Endodermal cell (in vitro differentiated cells): ENCODE data around the gene FAM181B. TPM values are rescaled to one million over a fixed set of nuclear protein-coding genes. Genes with fewer than 3 reads are reported as not detected.
A peak's percentile ranks its signal among the peaks of the same experiment; 100 is the strongest.

Source experiments
- DNase-seq: peaks from one replicate; pipeline ENCODE4 v3.0.0-alpha.2; 2017
- H3K27ac ChIP-seq: 2 replicates; pipeline ENCODE4 v1.5.1; 2013; ENCODE audit warnings: mild to moderate bottlenecking, low read depth, low read length, moderate library complexity
- H3K27me3 ChIP-seq: 2 replicates; pipeline ENCODE4 v1.6.1; 2013; ENCODE audit warnings: mild to moderate bottlenecking, low read length, moderate library complexity; ENCODE audit not compliant: insufficient read depth, control insufficient read depth, poor library complexity, severe bottlenecking
- H3K36me3 ChIP-seq: 2 replicates; pipeline ENCODE4 v1.7.0; 2013; ENCODE audit warnings: mild to moderate bottlenecking, low read length, moderate library complexity; ENCODE audit not compliant: control insufficient read depth, insufficient read depth
- H3K4me1 ChIP-seq: one replicate; pipeline ENCODE4 v1.7.0; 2013; ENCODE audit warnings: low read length; ENCODE audit not compliant: control insufficient read depth, insufficient read depth
- H3K4me3 ChIP-seq: 2 replicates; pipeline ENCODE4 v1.5.1; 2013; ENCODE audit warnings: mild to moderate bottlenecking, low read length, moderate library complexity
- H3K9ac ChIP-seq: 2 replicates; pipeline ENCODE4 v1.6.1; 2013; ENCODE audit warnings: mild to moderate bottlenecking, low read length, moderate library complexity; ENCODE audit not compliant: poor library complexity, severe bottlenecking; ENCODE audit errors: extremely low read depth
- H3K9me3 ChIP-seq: 2 replicates; pipeline ENCODE4 v1.6.1; 2013; ENCODE audit warnings: mild to moderate bottlenecking, low read length, moderate library complexity; ENCODE audit not compliant: control insufficient read depth
- H3K27ac Mint-ChIP-seq: 2 replicates; pipeline ENCODE4 v1.8.0; 2020; ENCODE audit warnings: mixed read lengths
- H3K27me3 Mint-ChIP-seq: 2 replicates; pipeline ENCODE4 v1.8.0; 2021; ENCODE audit warnings: mild to moderate bottlenecking, mixed read lengths; ENCODE audit not compliant: insufficient read depth
- H3K36me3 Mint-ChIP-seq: 2 replicates; pipeline ENCODE4 v1.8.0; 2020; ENCODE audit warnings: low read depth, mixed read lengths
- H3K4me1 Mint-ChIP-seq: 2 replicates; pipeline ENCODE4 v1.8.0; 2020; ENCODE audit warnings: mixed read lengths
- H3K4me3 Mint-ChIP-seq: 2 replicates; pipeline ENCODE4 v1.8.0; 2020; ENCODE audit warnings: mild to moderate bottlenecking, moderate library complexity, mixed read lengths
- H3K9me3 Mint-ChIP-seq: 2 replicates; pipeline ENCODE4 v1.8.0; 2020; ENCODE audit warnings: mild to moderate bottlenecking, mixed read lengths
- WGBS, 2 experiments: methylation state at CpG; one replicate each; pipeline versions ENCODE4 v1.1.5 to v1.1.7; 2013; ENCODE audit warnings: missing lambda C conversion rate in 2 of 2, mixed read lengths in 1 of 2; ENCODE audit not compliant: insufficient coverage in 1 of 2, insufficient read length in 1 of 2; 5-methylcytosine and 5-hydroxymethylcytosine counted together
- total RNA-seq, 2 donors: library from RNA; stranded (reverse); fragmentation: NEBNext Ultra II Directional in 1 of 2; extraction: Animal tissue kit (Norgen Biotek cat#: 25700) in 1 of 2; gene quantifications; 2 replicates in 1 of 2; 3 replicates in 1 of 2; pipeline ENCODE4 v1.2.1, GENCODE V29; 2021
- TF ChIP-seq, protein P1 (sequence below): fragments of 200-600 bp; sonication (generic); conservative IDR thresholded peaks from 2 replicates; pipeline ENCODE4 v1.5.0; 2021; ENCODE audit warnings: antibody characterized with exemption, mild to moderate bottlenecking

FAM181B gene
- total RNA-seq, 2 donors from 2014 or later: 1.5 to 4.7 TPM

GRCh38 chr11:82763167-82763566, 29.5 kb upstream of the FAM181B start:
- DNase-seq: no peak
- no peak overlapping the region for H3K4me3 Mint-ChIP-seq
- H3K4me1 Mint-ChIP-seq: no peaks in the 10 kb centered on the region
- H3K9me3 ChIP-seq: no peaks in the 10 kb centered on the region
- H3K36me3 ChIP-seq: no peaks in the 10 kb centered on the region
- no peaks in the 10 kb centered on the region for H3K36me3 Mint-ChIP-seq
- H3K27me3 ChIP-seq: no peaks in the 10 kb centered on the region
- H3K9ac ChIP-seq: no peak overlapping the region
- H3K9me3 Mint-ChIP-seq: no peaks in the 10 kb centered on the region
- H3K4me1 ChIP-seq: peaks cover under 1% of the 10 kb centered on the region
- TF ChIP-seq, protein P1, sequence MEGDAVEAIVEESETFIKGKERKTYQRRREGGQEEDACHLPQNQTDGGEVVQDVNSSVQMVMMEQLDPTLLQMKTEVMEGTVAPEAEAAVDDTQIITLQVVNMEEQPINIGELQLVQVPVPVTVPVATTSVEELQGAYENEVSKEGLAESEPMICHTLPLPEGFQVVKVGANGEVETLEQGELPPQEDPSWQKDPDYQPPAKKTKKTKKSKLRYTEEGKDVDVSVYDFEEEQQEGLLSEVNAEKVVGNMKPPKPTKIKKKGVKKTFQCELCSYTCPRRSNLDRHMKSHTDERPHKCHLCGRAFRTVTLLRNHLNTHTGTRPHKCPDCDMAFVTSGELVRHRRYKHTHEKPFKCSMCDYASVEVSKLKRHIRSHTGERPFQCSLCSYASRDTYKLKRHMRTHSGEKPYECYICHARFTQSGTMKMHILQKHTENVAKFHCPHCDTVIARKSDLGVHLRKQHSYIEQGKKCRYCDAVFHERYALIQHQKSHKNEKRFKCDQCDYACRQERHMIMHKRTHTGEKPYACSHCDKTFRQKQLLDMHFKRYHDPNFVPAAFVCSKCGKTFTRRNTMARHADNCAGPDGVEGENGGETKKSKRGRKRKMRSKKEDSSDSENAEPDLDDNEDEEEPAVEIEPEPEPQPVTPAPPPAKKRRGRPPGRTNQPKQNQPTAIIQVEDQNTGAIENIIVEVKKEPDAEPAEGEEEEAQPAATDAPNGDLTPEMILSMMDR: no peak
- H3K27me3 Mint-ChIP-seq: peaks cover 4% of the 10 kb centered on the region
- H3K4me3 ChIP-seq: no peak overlapping the region
- H3K27ac ChIP-seq: no peak overlapping the region
- WGBS, 2 experiments: 91% methylated on average over 1 of the region's 1 CpG; no CpG with 5 or more reads in 1 of the 2 experiments
- no peak overlapping the region for H3K27ac Mint-ChIP-seq

DNA sequence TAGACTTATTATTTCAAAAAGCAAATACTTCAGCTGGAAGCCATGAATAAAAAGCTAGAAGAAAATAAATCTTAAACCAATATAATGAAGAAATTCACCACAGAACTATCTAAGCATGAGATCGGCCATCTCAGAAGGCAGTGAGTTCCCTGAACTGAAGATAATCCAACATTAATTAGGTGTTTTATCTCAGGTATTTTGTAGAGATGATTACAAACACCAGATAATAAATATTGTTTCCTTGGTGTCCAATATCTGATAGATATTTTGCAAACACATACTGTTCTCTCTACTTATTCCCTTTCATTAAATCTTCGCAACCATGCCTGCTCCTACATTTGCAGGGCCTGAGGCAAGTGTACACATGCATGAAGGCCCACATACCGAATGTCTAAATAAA, 26.0 kb upstream of the FAM181B start:
- H3K4me1 Mint-ChIP-seq: no peaks in the 10 kb centered on the region

DNA sequence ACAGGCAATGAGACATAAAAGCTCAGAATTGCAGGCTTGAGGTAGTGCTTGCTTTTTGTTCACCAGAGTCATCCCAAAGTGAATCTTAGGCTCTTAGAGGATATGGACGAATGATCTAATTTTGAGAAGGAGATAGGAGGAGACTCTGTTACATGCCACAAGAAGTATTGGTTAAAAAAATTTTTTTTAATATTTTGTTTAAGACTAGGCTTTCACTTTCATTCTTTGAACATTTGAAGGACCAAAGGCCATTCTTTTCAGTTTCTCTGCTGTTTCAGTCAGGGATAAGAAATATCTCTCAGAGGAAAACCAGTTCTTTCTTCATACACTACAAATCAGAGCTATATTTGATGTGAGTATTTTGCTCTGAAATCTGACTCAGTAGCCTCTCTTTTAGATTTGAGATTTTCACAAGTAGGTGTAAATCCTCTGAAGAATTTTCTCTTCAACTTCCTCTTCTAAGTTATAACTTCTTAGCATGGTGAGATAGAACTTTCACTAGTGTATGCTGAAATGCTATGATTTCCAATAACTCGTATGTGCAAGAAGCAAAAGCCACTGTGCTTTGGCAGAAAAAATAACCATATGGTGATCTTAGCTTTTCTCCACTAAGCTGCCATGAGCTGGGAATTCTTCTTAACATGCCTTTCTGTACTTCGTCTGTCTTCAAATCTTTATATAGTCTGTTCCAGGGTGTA, 24.1 kb upstream of the FAM181B start:
- Histone ChIP-seq H3K4me3 (no peak overlapping the region), H3K27me3 (peaks cover 7% of the 10 kb centered on the region), H3K36me3 (no peaks in the 10 kb centered on the region), H3K9ac (no peak overlapping the region), H3K4me1 (peaks cover 4% of the 10 kb centered on the region), H3K27ac (peak overlapping the region; percentile 18), H3K9me3 (no peaks in the 10 kb centered on the region)
- Mint-ChIP-seq H3K27ac (no peak overlapping the region), H3K4me3 (no peak overlapping the region), H3K36me3 (no peaks in the 10 kb centered on the region), H3K4me1 (no peaks in the 10 kb centered on the region), H3K9me3 (no peaks in the 10 kb centered on the region), H3K27me3 (peaks cover 6% of the 10 kb centered on the region)
- no peak for DNase-seq
- TF ChIP-seq, protein P1: no peak
- 91 to 93% methylated on average over 3 of the region's 3 CpGs for WGBS, 2 experiments

More for the DNA sequence above, 26.0 kb upstream of the FAM181B start:
- Mint-ChIP-seq H3K9me3 (no peaks in the 10 kb centered on the region), H3K36me3 (no peaks in the 10 kb centered on the region), H3K27me3 (peaks cover 2% of the 10 kb centered on the region), H3K4me3 (no peak overlapping the region), H3K27ac (no peak overlapping the region)
- Histone ChIP-seq H3K9me3 (no peaks in the 10 kb centered on the region), H3K27me3 (peaks cover 7% of the 10 kb centered on the region), H3K9ac (no peak overlapping the region), H3K27ac (no peak overlapping the region), H3K4me1 (peaks cover 4% of the 10 kb centered on the region), H3K4me3 (no peak overlapping the region), H3K36me3 (no peaks in the 10 kb centered on the region)
- DNase-seq: no peak
- WGBS, 2 experiments: 90 to 100% methylated on average over 1 to 3 of the region's 3 CpGs
- TF ChIP-seq, protein P1: no peak
